H9 (cell line): ENCODE measurements around the gene CTDSPL. TPM values are rescaled to one million over a fixed set of nuclear protein-coding genes. Genes with fewer than 3 reads are reported as not detected.

Experiments used
- DNase-seq: peaks from one replicate; pipeline ENCODE4 v3.0.0-alpha.2; 2017
- H2AFZ ChIP-seq: one replicate; pipeline ENCODE4 v1.6.1; 2013; ENCODE audit warnings: mild to moderate bottlenecking, low read length, control low read depth, moderate library complexity
- H2AK5ac ChIP-seq: 2 replicates; pipeline ENCODE4 v1.6.1; 2013; ENCODE audit warnings: low read length, control low read depth, mixed read lengths; ENCODE audit not compliant: insufficient read length
- H2BK120ac ChIP-seq: one replicate; pipeline ENCODE4 v1.6.1; 2013; ENCODE audit warnings: low read depth, mild to moderate bottlenecking, low read length, control low read depth, inconsistent platforms; ENCODE audit not compliant: poor library complexity, severe bottlenecking
- H2BK12ac ChIP-seq: 2 replicates; pipeline ENCODE4 v1.6.1; 2013; ENCODE audit warnings: low read length, control low read depth, mixed read lengths, low read depth; ENCODE audit not compliant: insufficient read length
- H2BK15ac ChIP-seq: 2 replicates; pipeline ENCODE4 v1.6.1; 2013; ENCODE audit warnings: low read depth, low read length, control low read depth
- H2BK20ac ChIP-seq: one replicate; pipeline ENCODE4 v1.6.1; 2013; ENCODE audit warnings: low read depth, mild to moderate bottlenecking, low read length, control low read depth, inconsistent platforms; ENCODE audit not compliant: poor library complexity, severe bottlenecking
- H2BK5ac ChIP-seq: 2 replicates; pipeline ENCODE4 v1.6.1; 2013; ENCODE audit warnings: low read length, control low read depth, mixed read lengths; ENCODE audit not compliant: insufficient read length
- H3K14ac ChIP-seq: 2 replicates; pipeline ENCODE4 v1.6.1; 2013; ENCODE audit warnings: low read length, control low read depth; ENCODE audit not compliant: insufficient read depth
- H3K18ac ChIP-seq: 2 replicates; pipeline ENCODE4 v1.6.1; 2013; ENCODE audit warnings: low read depth, mild to moderate bottlenecking, mixed read lengths, low read length, control low read depth; ENCODE audit not compliant: insufficient read length
- H3K23ac ChIP-seq: 2 replicates; pipeline ENCODE4 v1.6.1; 2013; ENCODE audit warnings: low read length, control low read depth, mixed read lengths, low read depth; ENCODE audit not compliant: insufficient read length
- H3K23me2 ChIP-seq: 2 replicates; pipeline ENCODE4 v1.6.1; 2013; ENCODE audit warnings: low read depth, mild to moderate bottlenecking, mixed read lengths, low read length, control low read depth; ENCODE audit not compliant: insufficient read length, poor library complexity, severe bottlenecking
- H3K27ac ChIP-seq: 2 replicates; pipeline ENCODE4 v1.5.1; 2013; ENCODE audit warnings: low read length, control low read depth, mixed read lengths, low read depth; ENCODE audit not compliant: insufficient read length
- H3K27me3 ChIP-seq: 2 replicates; pipeline ENCODE4 v1.6.1; 2013; ENCODE audit warnings: low read length, control low read depth, inconsistent platforms; ENCODE audit not compliant: insufficient read depth
- H3K4ac ChIP-seq: 2 replicates; pipeline ENCODE4 v1.6.1; 2013; ENCODE audit warnings: low read depth, mild to moderate bottlenecking, control low read depth, inconsistent platforms, low read length, moderate library complexity
- H3K4me1 ChIP-seq: 2 replicates; pipeline ENCODE4 v1.6.1; 2013; ENCODE audit warnings: low read length, control low read depth, inconsistent platforms; ENCODE audit not compliant: insufficient read depth
- H3K4me2 ChIP-seq: 2 replicates; pipeline ENCODE4 v1.6.1; 2013; ENCODE audit warnings: low read length, control low read depth, mixed read lengths; ENCODE audit not compliant: insufficient read length, insufficient read depth
- H3K56ac ChIP-seq: 2 replicates; pipeline ENCODE4 v1.6.1; 2013; ENCODE audit warnings: low read depth, mild to moderate bottlenecking, mixed read lengths, low read length, control low read depth; ENCODE audit not compliant: insufficient read length
- H3K79me1 ChIP-seq: 2 replicates; pipeline ENCODE4 v1.6.1; 2013; ENCODE audit warnings: low read depth, mild to moderate bottlenecking, moderate library complexity, low read length, control low read depth, inconsistent platforms; ENCODE audit not compliant: insufficient read depth, poor library complexity, severe bottlenecking
- H3K79me2 ChIP-seq: 2 replicates; pipeline ENCODE4 v1.6.1; 2013; ENCODE audit warnings: low read length, control low read depth, inconsistent platforms; ENCODE audit not compliant: insufficient read depth
- H3K9ac ChIP-seq: 2 replicates; pipeline ENCODE4 v1.6.1; 2013; ENCODE audit warnings: low read length, control low read depth, mixed read lengths; ENCODE audit not compliant: insufficient read length; ENCODE audit errors: extremely low read depth
- H3K9me3 ChIP-seq: one replicate; pipeline ENCODE4 v1.6.1; 2013; ENCODE audit warnings: low read depth, low read length, inconsistent platforms; ENCODE audit not compliant: control insufficient read depth
- H3T11ph ChIP-seq: one replicate; pipeline ENCODE4 v1.6.1; 2013; ENCODE audit warnings: mild to moderate bottlenecking, low read length, control low read depth, inconsistent platforms
- H4K20me1 ChIP-seq: one replicate; pipeline ENCODE4 v1.6.1; 2013; ENCODE audit not compliant: control insufficient read depth, insufficient read length, insufficient read depth
- H4K5ac ChIP-seq: 2 replicates; pipeline ENCODE4 v1.6.1; 2013; ENCODE audit warnings: low read depth, mild to moderate bottlenecking, mixed read lengths, low read length, control low read depth; ENCODE audit not compliant: insufficient read length
- H4K8ac ChIP-seq: replicated peaks from 2 replicates; pipeline ENCODE4 v1.6.1; 2013; ENCODE audit warnings: low read length, control low read depth, mixed read lengths, low read depth; ENCODE audit not compliant: insufficient read length
- H4K91ac ChIP-seq: 2 replicates; pipeline ENCODE4 v1.6.1; 2013; ENCODE audit warnings: low read depth, mild to moderate bottlenecking, moderate library complexity, mixed read lengths, low read length, control low read depth; ENCODE audit not compliant: insufficient read length
- H3K27ac Mint-ChIP-seq, 3 experiments: 2 replicates in 2 of 3; 3 replicates in 1 of 3; pipeline ENCODE4 v1.8.0; 2020 to 2021; ENCODE audit warnings: mixed read lengths in 3 of 3, mild to moderate bottlenecking in 1 of 3, moderate library complexity in 1 of 3
- H3K27me3 Mint-ChIP-seq: 2 replicates; pipeline ENCODE4 v1.8.0; 2021; ENCODE audit warnings: low read depth, mild to moderate bottlenecking, moderate library complexity, mixed read lengths
- H3K36me3 Mint-ChIP-seq, 3 experiments: 2 replicates in 2 of 3; 3 replicates in 1 of 3; pipeline ENCODE4 v1.8.0; 2020 to 2021; ENCODE audit warnings: low read depth in 3 of 3, mixed read lengths in 3 of 3; ENCODE audit not compliant: insufficient read depth in 1 of 3
- H3K4me1 Mint-ChIP-seq, 2 experiments: 2 replicates each; pipeline ENCODE4 v1.8.0; 2020; ENCODE audit warnings: mixed read lengths in 2 of 2
- H3K4me3 Mint-ChIP-seq, 2 experiments: 2 replicates in 1 of 2; 3 replicates in 1 of 2; pipeline ENCODE4 v1.8.0; 2020 to 2021; ENCODE audit warnings: mild to moderate bottlenecking in 2 of 2, mixed read lengths in 2 of 2, moderate library complexity in 1 of 2
- H3K9me3 Mint-ChIP-seq, 2 experiments: 2 replicates in 1 of 2; 3 replicates in 1 of 2; pipeline ENCODE4 v1.8.0; 2020; ENCODE audit warnings: mild to moderate bottlenecking in 2 of 2, mixed read lengths in 2 of 2, moderate library complexity in 1 of 2
- WGBS: extraction: QIAGEN DNeasy Blood & Tissue Kit; methylation state at CpG from one replicate; pipeline ENCODE4 v1.1.7; 2013; ENCODE audit warnings: missing lambda C conversion rate, low lambda C conversion rate, mixed read lengths; ENCODE audit not compliant: insufficient read length; ENCODE audit errors: extremely low coverage; 5-methylcytosine and 5-hydroxymethylcytosine counted together
- total RNA-seq: library from RNA; stranded (reverse); gene quantifications from 2 replicates; pipeline ENCODE4 v1.2.1, GENCODE V29; 2021
- TF ChIP-seq, protein P1 (sequence below): fragments of 200-600 bp; sonication (generic); conservative IDR thresholded peaks from 3 replicates; pipeline ENCODE4 v1.8.0; 2021; ENCODE audit warnings: antibody characterized with exemption, mild to moderate bottlenecking

Gene CTDSPL
- total RNA-seq, 1 experiment from 2014 or later = 20.8 TPM

GRCh38 chr3:37849146-37849923 lies 12.3 kb upstream of the CTDSPL start:
- Histone ChIP-seq H3K56ac (no peak overlapping the region), H3K79me1 (no peaks in the 10 kb centered on the region), H2BK15ac (no peak overlapping the region), H3T11ph (no peak overlapping the region), H2AFZ (no peak overlapping the region), H3K27ac (no peak overlapping the region), H3K9me3 (no peaks in the 10 kb centered on the region), H3K18ac (no peak overlapping the region), H2BK120ac (no peak overlapping the region), H4K8ac (no peak overlapping the region), H3K23ac (no peak overlapping the region), H3K4me1 (peaks cover 6% of the 10 kb centered on the region; the same call in 1 of the 2 replicates), H2BK20ac (no peak overlapping the region), H3K4ac (no peak overlapping the region), H3K14ac (no peak overlapping the region), H2AK5ac (no peak overlapping the region), H3K79me2 (no peaks in the 10 kb centered on the region), H3K23me2 (no peaks in the 10 kb centered on the region), H3K27me3 (no peaks in the 10 kb centered on the region), H3K9ac (no peak overlapping the region), H2BK12ac (no peak overlapping the region), H4K20me1 (no peaks in the 10 kb centered on the region), H2BK5ac (no peak overlapping the region), H3K4me2 (no peak overlapping the region), H4K91ac (no peak overlapping the region), H4K5ac (no peak overlapping the region)
- DNase-seq = no peak
- H3K27me3 Mint-ChIP-seq = no peaks in the 10 kb centered on the region
- no CpG with 5 or more reads among the region's 11 CpGs for WGBS
- H3K4me3 Mint-ChIP-seq = no peak overlapping the region
- H3K36me3 Mint-ChIP-seq = peaks cover 0 to 14% (median 2%) of the 10 kb centered on the region in 3 experiments; a peak in 6 of 7 replicates
- no peaks in the 10 kb centered on the region; a peak in 1 of 5 replicates for H3K9me3 Mint-ChIP-seq
- H3K27ac Mint-ChIP-seq = no peak overlapping the region; a peak in 1 of 7 replicates
- TF ChIP-seq, protein P1, sequence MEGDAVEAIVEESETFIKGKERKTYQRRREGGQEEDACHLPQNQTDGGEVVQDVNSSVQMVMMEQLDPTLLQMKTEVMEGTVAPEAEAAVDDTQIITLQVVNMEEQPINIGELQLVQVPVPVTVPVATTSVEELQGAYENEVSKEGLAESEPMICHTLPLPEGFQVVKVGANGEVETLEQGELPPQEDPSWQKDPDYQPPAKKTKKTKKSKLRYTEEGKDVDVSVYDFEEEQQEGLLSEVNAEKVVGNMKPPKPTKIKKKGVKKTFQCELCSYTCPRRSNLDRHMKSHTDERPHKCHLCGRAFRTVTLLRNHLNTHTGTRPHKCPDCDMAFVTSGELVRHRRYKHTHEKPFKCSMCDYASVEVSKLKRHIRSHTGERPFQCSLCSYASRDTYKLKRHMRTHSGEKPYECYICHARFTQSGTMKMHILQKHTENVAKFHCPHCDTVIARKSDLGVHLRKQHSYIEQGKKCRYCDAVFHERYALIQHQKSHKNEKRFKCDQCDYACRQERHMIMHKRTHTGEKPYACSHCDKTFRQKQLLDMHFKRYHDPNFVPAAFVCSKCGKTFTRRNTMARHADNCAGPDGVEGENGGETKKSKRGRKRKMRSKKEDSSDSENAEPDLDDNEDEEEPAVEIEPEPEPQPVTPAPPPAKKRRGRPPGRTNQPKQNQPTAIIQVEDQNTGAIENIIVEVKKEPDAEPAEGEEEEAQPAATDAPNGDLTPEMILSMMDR = no peak
- peaks cover 9 to 10% of the 10 kb centered on the region in 2 experiments for H3K4me1 Mint-ChIP-seq
